C4-2B (cell line): ENCODE measurements around the gene ZNF652.

Experiments
- H3K27ac ChIP-seq: fragments of 450-650 bp; 2 replicates; pipeline ENCODE4 v1.5.1; 2017
- CTCF ChIP-seq: fragments of 450-650 bp; conservative IDR thresholded peaks from 2 replicates; pipeline ENCODE4 v1.5.1; 2017; ENCODE audit warnings: mild to moderate bottlenecking
- ZFX ChIP-seq: fragments of 450-650 bp; IDR thresholded peaks from 2 replicates; pipeline ENCODE4 v1.6.1; 2017

ZNF652 gene

GRCh38 chr17:49390548-49391324, 28.7 kb upstream of the ZNF652 start:
- H3K27ac ChIP-seq = peak overlapping the region; percentile 66
- TF ChIP-seq CTCF = no peak
- TF ChIP-seq ZFX = no peak

GRCh38 chr17:49389514-49390347, 27.7 kb upstream of the ZNF652 start:
- H3K27ac ChIP-seq = peak overlapping the region; percentile 66

- no peak overlapping the region for H3K27ac ChIP-seq
- TF ChIP-seq CTCF (no peak), ZFX (no peak)
Observed at GRCh38 chr17:49388692-49389513, 26.9 kb upstream of the ZNF652 start.

- H3K27ac ChIP-seq = no peak overlapping the region
- no peak for TF ChIP-seq ZFX
- TF ChIP-seq CTCF = no peak
Observed at GRCh38 chr17:49388290-49388640, 26.2 kb upstream of the ZNF652 start.

GRCh38 chr17:49387498-49388289, 25.6 kb upstream of the ZNF652 start:
- no peak overlapping the region for H3K27ac ChIP-seq
- TF ChIP-seq ZFX = no peak
- TF ChIP-seq CTCF = no peak

- H3K27ac ChIP-seq = no peak overlapping the region
- TF ChIP-seq ZFX = no peak
- TF ChIP-seq CTCF = no peak
Observed at GRCh38 chr17:49386373-49386772, 24.3 kb upstream of the ZNF652 start.

- no peak overlapping the region for H3K27ac ChIP-seq
Observed at GRCh38 chr17:49384951-49385350, 22.9 kb upstream of the ZNF652 start.

More at GRCh38 chr17:49384951-49385350, 22.9 kb upstream of the ZNF652 start:
- no peak for TF ChIP-seq CTCF
- no peak for TF ChIP-seq ZFX
